ENCODE results near the gene COL24A1.

COL24A1 gene

GRCh38 chr1:86156566-86157455, at the start of gene COL24A1:
TSS of gene COL24A1 (minus strand) at chr1:86156772. CDS start at chr1:86156396, 376 bp downstream.
- DNase-seq (ENCODE audit: low read depth in 1 of 2, low spot score in 1 of 2), result no peak

GRCh38 chr1:86205741-86206140, 49.2 kb upstream of the COL24A1 start:
- DNase-seq (ENCODE audit: low read depth in 1 of 2, low spot score in 1 of 2), result no peak

GRCh38 chr1:86202552-86203340, 46.2 kb upstream of the COL24A1 start:
- no peak for DNase-seq (ENCODE audit: low read depth in 1 of 2, low spot score in 1 of 2)

- no peak for DNase-seq (ENCODE audit: low read depth in 1 of 2, low spot score in 1 of 2)
These were observed 44.7 kb upstream of the COL24A1 start for GRCh38 chr1:86201311-86201710.

GRCh38 chr1:86200901-86201300, 44.3 kb upstream of the COL24A1 start:
- DNase-seq (ENCODE audit: low read depth in 1 of 2, low spot score in 1 of 2), result no peak

GRCh38 chr1:86197206-86197855, 40.8 kb upstream of the COL24A1 start:
- DNase-seq (ENCODE audit: low read depth in 1 of 2, low spot score in 1 of 2), result no peak

- no peak for DNase-seq (ENCODE audit: low read depth in 1 of 2, low spot score in 1 of 2)
These were observed 38.7 kb upstream of the COL24A1 start for GRCh38 chr1:86195281-86195680.

GRCh38 chr1:86194491-86195034, 38.0 kb upstream of the COL24A1 start:
- no peak for DNase-seq (ENCODE audit: low read depth in 1 of 2, low spot score in 1 of 2)

- DNase-seq (ENCODE audit: low read depth in 1 of 2, low spot score in 1 of 2), result no peak
These were observed 35.8 kb upstream of the COL24A1 start for GRCh38 chr1:86192417-86192816.

- no peak for DNase-seq (ENCODE audit: low read depth in 1 of 2, low spot score in 1 of 2)
These were observed 35.4 kb upstream of the COL24A1 start for GRCh38 chr1:86191958-86192357.

GRCh38 chr1:86190873-86191272, 34.3 kb upstream of the COL24A1 start:
- no peak for DNase-seq (ENCODE audit: low read depth in 1 of 2, low spot score in 1 of 2)

GRCh38 chr1:86184426-86184825, 27.9 kb upstream of the COL24A1 start:
- no peak for DNase-seq (ENCODE audit: low read depth in 1 of 2, low spot score in 1 of 2)

GRCh38 chr1:86183810-86184209, 27.2 kb upstream of the COL24A1 start:
- DNase-seq (ENCODE audit: low read depth in 1 of 2, low spot score in 1 of 2), result no peak

- no peak for DNase-seq (ENCODE audit: low read depth in 1 of 2, low spot score in 1 of 2)
These were observed 19.7 kb upstream of the COL24A1 start for GRCh38 chr1:86176226-86176625.

GRCh38 chr1:86175756-86176155, 19.2 kb upstream of the COL24A1 start:
- no peak for DNase-seq (ENCODE audit: low read depth in 1 of 2, low spot score in 1 of 2)

- no peak for DNase-seq (ENCODE audit: low read depth in 1 of 2, low spot score in 1 of 2)
These were observed 13.1 kb upstream of the COL24A1 start for GRCh38 chr1:86169625-86170024.

GRCh38 chr1:86159800-86160199, 3.2 kb upstream of the COL24A1 start:
- DNase-seq (ENCODE audit: low read depth in 1 of 2, low spot score in 1 of 2), result no peak

GRCh38 chr1:86155807-86156565, 586 bp downstream of the COL24A1 start:
- DNase-seq (ENCODE audit: low read depth in 1 of 2, low spot score in 1 of 2), result no peak

- no peak for DNase-seq (ENCODE audit: low read depth in 1 of 2, low spot score in 1 of 2)
These were observed 1.3 kb downstream of the COL24A1 start for GRCh38 chr1:86155051-86155806.

GRCh38 chr1:86154571-86155050, 2.0 kb downstream of the COL24A1 start:
- DNase-seq (ENCODE audit: low read depth in 1 of 2, low spot score in 1 of 2), result no peak

Measured in activated CD4-positive, alpha-beta T cell treated with anti-CD3 and anti-CD28 coated beads, Interleukin-2, amount 50 U/mL, for 24 hours (primary cell).